C1 segment of cervical spinal cord (tissue), 14 donors: ENCODE results near the gene LRFN2.

Experiments used
- DNase-seq, 14 donors: peaks; one replicate each; lab custom pipeline; 2025; lab: John Stamatoyannopoulos, UW

The LRFN2 gene

DNA sequence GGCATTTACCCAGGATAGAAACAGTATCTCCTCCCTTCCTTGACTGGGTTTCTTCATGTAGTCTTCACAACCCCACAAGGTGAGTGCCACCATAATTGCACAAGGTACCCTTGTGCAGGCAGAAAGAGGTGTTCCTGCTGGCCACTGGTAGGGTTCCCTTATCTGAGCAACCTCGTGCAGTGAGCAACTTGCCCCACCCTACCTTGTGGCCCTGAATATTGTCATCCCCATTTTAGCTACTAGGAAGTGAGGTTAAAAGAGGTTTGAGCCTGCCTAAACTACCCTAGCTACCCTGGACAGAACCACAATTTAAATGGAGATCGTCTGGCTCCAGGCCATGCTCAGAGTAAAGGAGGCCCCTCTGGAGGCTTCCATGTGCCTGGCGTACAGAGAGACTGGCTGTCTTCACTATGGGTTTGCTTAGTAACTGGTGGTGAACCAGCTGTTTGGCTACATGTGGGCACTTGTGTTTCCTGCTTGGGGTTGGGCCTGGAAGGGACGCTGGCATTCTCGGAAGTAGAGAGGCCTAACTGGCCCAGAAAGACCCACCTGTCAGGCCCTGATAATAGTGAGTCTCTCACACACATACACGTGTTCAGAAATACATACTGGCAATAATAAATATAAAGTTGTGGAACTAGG is 148.8 kb downstream of the LRFN2 start:
- no peak for DNase-seq

- DNase-seq: no peak
Measured at GRCh38 chr6:40437631-40438030, 149.5 kb downstream of the LRFN2 start.

DNA sequence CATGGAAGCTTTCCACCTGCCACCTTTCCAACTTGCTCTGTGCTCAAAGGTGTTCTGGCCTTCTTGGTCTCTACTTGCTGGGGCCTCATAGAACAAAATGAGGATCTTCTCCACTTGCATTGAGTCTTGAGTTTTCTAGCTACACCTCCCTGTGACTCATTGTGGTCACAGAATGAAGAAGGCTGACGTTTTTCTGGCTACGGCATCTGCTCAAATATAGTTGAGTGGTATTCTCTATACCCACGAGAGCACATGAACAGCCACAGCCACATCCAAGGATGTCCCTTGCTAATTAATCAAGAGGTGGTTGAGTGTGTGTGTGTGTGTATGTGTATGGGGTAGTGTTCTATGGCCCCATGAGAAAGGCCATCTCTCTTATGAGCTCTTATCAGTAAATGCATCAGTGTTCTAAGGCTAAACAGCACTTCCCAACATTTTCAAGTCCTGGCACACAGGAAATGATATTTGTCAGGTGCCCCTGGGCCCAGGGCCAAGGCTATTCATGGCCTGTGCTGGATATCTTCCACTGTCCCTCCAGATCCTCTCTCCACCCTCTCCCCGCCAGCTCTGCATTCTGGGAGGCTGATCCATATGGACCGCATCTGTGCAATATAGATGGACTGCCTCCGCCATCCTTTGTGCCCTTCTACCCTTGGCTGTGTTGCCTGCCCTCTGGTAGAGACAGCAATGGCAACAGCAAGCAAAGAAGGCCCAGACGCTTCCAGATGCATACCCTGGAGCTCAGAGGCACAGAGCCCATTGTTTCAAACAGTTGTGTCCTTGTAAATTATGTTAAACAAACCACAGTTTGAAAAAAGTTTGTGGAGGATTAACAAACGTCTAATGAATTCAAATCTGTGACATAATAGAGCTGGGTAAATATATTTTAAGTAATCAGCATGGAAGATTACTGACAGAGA is 150.2 kb downstream of the LRFN2 start:
- DNase-seq: peak in 9 of 14 donors; percentile 1 to 38 (median 21)

- DNase-seq: no peak
Measured at GRCh38 chr6:40432982-40433381, 154.2 kb downstream of the LRFN2 start.

GRCh38 chr6:40431706-40432105 is 155.5 kb downstream of the LRFN2 start:
- no peak for DNase-seq

DNA sequence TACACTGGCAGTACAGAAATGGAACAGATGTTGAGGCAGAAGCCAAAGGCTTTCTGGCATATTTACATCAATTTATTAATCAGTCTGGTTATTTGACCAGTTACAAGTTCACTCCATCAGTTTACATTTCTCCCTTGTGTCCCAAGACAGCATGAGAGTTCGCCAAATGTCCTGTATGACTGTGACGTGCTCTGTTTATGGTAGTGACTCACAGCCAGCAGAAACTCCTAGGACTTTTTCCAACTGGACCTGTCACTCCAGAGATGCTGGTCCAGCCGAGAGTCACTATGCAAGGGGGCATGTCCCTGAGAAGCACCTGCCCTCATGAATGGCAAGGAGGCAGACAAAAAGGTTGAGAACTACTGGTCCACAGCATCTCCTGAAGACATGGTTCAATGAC is 160.0 kb downstream of the LRFN2 start:
- no peak for DNase-seq

DNA sequence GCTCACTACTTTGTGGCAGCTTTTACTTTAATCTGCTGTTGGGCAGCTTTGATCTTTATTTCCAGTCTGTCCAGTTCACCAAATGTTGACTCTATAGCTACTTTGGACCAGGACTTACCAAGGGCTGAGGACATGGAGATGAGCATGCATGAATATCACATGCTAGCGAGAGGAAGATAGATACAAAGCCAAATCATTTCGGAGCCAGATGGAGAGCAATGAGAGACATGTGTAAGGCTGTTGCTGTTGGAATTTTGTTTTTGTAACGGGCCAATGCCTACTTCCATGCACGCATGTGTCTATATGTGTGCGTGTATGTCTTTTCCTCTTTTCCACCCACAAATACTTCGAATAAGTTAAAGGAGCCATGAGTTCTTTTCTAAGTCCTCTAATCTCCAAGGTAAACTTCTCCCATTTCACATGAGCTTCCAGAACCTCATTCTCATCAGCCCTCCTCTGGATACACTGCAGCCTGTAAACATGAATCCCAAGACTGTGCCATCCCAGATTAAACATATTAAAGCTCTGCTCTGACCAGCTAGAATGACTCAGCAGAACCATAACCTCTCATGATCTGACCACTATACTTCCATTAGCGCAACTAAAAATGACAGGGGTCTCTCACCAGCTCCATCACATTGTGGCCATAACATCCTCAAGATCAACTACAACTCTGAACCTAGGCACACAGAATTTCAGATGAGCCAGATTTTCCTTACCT is 160.7 kb downstream of the LRFN2 start:
- DNase-seq: peak in 1 of 14 donors; percentile 54

GRCh38 chr6:40425192-40425919 is 161.8 kb downstream of the LRFN2 start:
- DNase-seq: peak in 4 of 14 donors; percentile 9 to 90 (median 23)

DNA sequence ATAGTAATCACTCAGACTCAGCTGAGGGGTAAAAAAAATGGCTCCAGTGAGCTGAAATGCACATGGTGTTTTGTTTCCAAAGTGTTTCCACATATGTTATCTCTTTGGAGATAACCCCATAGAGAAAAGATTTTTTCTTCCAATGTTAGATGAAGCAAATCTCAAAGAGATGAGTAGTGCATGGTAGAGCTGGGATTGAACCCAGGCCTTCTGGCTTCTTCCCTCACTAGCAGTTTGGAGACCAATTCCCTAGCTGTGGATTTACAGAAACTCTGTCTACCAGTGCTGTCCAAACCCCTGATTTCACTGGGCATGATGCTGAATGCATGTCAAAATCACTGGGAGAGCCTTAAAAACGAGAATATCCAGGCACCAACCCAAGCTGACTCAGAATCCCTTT is 165.1 kb downstream of the LRFN2 start:
- DNase-seq: no peak

DNA sequence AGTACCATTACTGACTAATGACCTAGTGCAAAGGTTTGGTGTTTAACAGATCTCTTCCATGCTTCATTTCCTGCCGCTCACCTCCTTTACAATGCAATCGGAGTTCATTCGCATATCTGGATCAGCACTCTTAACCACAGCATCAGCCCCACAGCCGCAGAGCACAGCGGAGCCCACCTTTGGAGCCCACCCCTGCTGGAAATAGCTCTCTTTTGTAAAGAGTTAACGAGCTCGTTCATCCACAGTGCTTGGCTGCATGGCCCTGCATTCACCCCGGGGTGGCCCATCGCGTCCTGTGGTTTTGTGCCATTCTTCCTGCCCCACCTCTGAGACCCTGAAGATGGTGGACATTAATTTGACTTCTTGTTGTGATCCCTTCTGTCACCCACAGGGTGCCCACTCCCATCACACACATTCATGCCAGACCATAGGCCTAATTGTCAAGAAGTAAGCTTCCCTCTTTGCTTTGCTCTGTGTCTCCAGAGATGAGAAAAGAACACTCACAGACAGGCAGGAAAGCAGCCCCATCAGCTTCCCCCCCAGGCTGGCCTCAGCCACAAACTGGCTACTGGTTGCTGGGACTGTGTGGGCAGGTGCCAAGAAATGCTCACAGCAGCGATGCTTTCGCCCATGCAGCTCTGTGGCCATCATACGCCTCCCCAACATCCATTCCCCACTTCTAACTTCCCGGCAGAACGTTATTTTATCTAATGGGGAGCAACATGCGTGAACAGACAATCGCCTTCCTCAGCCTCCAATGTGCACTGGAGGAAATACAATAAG is 167.0 kb downstream of the LRFN2 start:
- DNase-seq: peak in 1 of 14 donors; percentile 0

DNA sequence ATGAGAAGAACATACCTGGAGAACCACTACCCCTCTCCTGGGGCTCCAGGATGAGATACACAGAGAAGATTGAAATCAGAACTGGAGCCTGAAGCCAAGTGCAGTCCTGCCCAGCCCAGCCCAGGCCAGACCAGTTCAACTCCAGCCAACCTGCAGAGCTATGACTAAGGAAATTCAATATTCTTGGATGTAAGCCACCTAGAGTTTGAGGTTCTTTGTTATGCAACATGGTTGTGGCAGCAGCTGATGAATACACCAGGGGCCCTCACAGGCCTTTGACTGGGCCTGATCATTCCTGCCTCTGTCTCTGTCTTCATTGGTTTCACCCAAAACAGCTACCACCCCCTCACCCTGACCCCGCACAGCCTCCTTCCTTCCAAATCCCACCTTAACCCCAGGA is 167.8 kb downstream of the LRFN2 start:
- no peak for DNase-seq

DNA sequence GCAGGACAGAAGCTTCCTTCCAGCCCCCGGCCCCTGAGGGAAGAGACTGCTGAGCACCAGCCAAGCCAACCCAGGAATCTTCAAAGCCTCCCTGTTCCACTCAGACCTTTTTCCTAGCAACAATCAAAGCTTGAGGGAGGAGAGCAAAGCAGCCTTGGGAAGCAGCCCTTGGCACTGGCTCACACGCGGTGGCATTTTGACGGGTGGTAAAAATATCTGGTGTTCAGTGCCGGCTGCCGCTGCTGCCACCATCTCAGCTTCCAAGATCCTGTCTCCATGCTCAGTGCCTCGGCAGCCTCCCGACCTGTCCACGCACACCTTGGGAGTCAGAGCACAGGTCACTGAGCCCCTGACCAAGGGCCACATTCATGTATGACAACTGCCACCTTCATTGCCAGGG is 170.1 kb downstream of the LRFN2 start:
- peak in 2 of 14 donors; percentile 6 to 81 for DNase-seq

DNA sequence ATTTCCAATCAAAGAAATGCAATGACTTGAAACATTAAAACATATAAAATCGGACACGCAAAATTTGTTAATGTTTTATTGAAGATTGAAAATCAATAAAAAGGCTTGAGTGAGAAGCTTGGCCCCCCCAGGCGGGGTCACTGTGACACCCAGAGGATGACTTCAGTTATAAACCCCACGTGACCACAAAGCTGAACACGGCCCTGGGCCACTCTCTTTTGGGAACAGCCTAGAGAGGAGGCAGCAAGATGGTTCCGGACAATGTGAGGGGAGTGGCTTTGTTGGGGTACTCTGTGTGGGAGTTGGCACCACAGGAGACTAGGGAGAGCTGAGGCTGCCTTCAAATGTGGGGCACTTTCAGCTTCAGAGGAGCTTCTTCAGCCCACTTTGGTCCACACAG is 172.5 kb downstream of the LRFN2 start:
- no peak for DNase-seq

- no peak for DNase-seq
Measured at GRCh38 chr6:40413239-40413638, 173.9 kb downstream of the LRFN2 start.

DNA sequence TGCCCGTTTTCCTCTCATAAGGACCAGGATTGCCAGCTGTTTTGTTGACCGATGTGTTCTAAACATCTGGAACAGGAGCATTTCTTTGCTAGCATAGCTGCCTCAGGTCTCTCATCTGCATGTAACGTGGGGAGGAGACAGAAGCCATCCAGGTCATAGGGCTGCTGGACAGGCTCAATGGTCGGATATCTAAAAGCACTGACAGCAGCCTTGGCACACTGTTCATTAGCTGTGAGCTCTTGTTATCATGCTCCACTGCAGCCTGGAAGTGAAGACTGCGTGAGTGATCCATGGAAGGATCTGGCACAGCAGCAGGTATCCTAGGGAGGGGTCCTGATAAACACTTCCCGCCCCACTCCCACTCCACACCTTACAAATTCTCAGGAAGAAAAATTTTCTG is 175.3 kb downstream of the LRFN2 start:
- no peak for DNase-seq

GRCh38 chr6:40410821-40411220 is 176.3 kb downstream of the LRFN2 start:
- peak in 1 of 14 donors; percentile 42 for DNase-seq

DNA sequence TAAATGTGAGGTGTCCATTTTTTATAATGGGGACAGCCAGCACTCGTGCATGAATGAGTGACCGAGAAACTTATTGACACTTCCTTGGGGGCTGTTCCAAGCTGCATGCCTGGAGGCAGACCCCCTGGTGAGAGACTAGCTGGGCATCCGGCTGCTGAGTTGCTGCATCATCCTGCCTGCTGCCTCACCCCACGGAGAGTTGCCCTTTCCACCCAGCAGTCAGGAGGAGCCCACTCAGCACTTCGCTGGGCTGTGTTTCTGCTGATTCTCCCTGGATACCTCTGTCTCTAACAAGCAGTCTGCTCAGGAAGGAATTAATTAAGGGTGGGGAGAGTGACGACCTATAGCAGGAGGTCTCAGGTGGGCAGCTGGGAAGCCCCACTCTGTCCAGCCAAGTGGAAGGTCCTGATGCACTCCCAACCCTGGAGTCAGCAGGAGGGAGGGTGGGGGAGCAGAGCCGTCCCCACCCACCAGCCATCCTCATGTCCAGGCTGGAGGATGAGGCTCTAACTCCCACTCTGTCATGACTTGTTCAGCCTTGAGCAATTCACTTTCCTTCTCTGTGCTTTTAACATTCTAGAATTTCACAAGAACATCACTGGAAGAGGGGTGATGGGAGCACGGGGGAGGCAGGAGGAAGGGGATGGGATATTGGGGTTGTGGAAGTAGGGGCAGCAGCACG is 177.3 kb downstream of the LRFN2 start:
- no peak for DNase-seq

GRCh38 chr6:40408786-40409542 is 178.2 kb downstream of the LRFN2 start:
- no peak for DNase-seq

DNA sequence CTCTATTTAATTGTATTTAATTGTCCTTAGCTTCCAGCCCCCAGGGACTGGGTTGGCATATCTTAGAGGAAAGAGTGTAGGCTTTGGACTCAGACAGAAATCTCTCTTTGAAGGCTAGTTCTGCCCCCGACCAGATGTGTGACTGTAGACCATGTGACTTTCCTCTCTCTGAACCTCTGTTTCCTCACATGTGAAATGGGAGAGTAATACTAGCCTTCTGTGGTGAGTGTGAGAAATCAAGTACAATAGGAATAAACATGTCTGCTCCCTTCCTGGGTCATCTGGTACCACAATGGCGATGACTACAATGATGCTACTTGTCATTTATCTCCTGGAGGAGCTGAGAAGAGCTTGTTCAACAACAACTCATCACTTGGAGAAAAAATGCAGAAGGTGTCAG is 179.9 kb downstream of the LRFN2 start:
- DNase-seq: no peak
